ENCODE data around the gene BEST1. TPM values are rescaled to one million over a fixed set of nuclear protein-coding genes. Genes with fewer than 3 reads are reported as not detected.

The BEST1 gene
- polyA plus RNA-seq, 2 of the 4 experiments (the other 2 are of a cell fraction), result 1.2 to 1.9 TPM

- ChIA-PET CTCF (interaction anchor here (0.8 to 3.1 kb wide), 8 partner anchors 18 to 188 kb away, joined by 3 to 22 read pairs (median 4); no protein-coding TSS in a partner anchor), POLR2A (no interaction called here)
- 21% methylated on average over 8 of the region's 13 CpGs for WGBS (ENCODE audit: missing lambda C conversion rate)
- DNase-seq (ENCODE audit: low read depth in 1 of 2, low spot score in 1 of 2) (peak; percentile 44 to 50), FAIRE-seq (no peak), ATAC-seq (peak; percentile 42 to 70; a peak in 3 of 6 replicates)
- H3K27ac ChIP-seq, result peak overlapping the region; percentile 63 to 73; a peak in 5 of 6 replicates
- peaks cover 38% of the 10 kb centered on the region for H3K4me1 ChIP-seq
- peak overlapping the region; percentile 78 for H3K4me2 ChIP-seq
- no peaks in the 10 kb centered on the region for H3K9me3 ChIP-seq
- no peak overlapping the region for H3K4me3 ChIP-seq
- peak; percentile 26 for TF ChIP-seq ZFP36 (IDR thresholded peaks at IDR 0.05; ENCODE audit: borderline replicate concordance, partially characterized antibody)
- TF ChIP-seq ZSCAN20 (CRISPR knock-in tag; IDR thresholded peaks at IDR 0.05), result no peak
These were observed 30.2 kb upstream of the BEST1 start for GRCh38 chr11:61919705-61920631.

DNA sequence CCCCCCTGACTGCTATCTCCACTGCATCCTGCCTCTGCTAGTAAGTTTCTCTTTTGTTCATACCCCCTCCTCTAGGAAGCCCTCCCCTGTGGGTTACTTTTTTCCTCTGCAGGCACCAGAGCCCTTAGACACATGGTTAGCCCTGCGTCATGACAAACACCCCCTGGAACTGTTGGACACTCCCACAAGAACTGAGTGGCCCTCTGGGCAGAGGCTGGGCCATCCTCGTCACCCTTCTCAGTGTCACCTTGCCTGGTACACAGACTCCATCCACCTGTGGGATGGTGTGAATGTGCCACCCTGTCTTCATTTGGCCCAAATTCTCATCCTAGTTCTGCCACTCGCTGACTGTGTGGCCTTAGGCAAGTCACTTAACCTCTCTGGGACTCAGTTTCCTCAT lies 28.7 kb upstream of the BEST1 start:
- no peak for FAIRE-seq
- H3K27ac ChIP-seq, result no peak overlapping the region
- POLR2A ChIA-PET, result no interaction called here
- TF ChIP-seq ZFP36 (IDR thresholded peaks at IDR 0.05; ENCODE audit: borderline replicate concordance, partially characterized antibody) (no peak), ZNF302 (CRISPR knock-in tag; IDR thresholded peaks at IDR 0.05) (no peak), HOXB5 (CRISPR knock-in tag; IDR thresholded peaks at IDR 0.05) (no peak), POLR2AphosphoS2 (conservative IDR thresholded peaks at IDR 0.05; ENCODE audit: low read length) (no peak), JUNB (IDR thresholded peaks at IDR 0.05) (no peak), MAZ (IDR thresholded peaks at IDR 0.05; ENCODE audit: borderline replicate concordance, low read depth, low read length) (no peak), NR3C1 (IDR thresholded peaks at IDR 0.05) (no peak), ZC3H11A (IDR thresholded peaks at IDR 0.05) (no peak), FOXS1 (CRISPR knock-in tag; IDR thresholded peaks at IDR 0.05) (no peak), RNF2 (IDR thresholded peaks at IDR 0.05; ENCODE audit: borderline replicate concordance, low read depth) (no peak)
- TF ChIP-seq, protein P1, sequence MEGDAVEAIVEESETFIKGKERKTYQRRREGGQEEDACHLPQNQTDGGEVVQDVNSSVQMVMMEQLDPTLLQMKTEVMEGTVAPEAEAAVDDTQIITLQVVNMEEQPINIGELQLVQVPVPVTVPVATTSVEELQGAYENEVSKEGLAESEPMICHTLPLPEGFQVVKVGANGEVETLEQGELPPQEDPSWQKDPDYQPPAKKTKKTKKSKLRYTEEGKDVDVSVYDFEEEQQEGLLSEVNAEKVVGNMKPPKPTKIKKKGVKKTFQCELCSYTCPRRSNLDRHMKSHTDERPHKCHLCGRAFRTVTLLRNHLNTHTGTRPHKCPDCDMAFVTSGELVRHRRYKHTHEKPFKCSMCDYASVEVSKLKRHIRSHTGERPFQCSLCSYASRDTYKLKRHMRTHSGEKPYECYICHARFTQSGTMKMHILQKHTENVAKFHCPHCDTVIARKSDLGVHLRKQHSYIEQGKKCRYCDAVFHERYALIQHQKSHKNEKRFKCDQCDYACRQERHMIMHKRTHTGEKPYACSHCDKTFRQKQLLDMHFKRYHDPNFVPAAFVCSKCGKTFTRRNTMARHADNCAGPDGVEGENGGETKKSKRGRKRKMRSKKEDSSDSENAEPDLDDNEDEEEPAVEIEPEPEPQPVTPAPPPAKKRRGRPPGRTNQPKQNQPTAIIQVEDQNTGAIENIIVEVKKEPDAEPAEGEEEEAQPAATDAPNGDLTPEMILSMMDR (IDR thresholded peaks at IDR 0.05), result no peak
- TF ChIP-seq, protein P2, sequence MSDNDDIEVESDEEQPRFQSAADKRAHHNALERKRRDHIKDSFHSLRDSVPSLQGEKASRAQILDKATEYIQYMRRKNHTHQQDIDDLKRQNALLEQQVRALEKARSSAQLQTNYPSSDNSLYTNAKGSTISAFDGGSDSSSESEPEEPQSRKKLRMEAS (IDR thresholded peaks at IDR 0.05), result no peak
- no peak for DNase-seq (ENCODE audit: low read depth in 1 of 2, low spot score in 1 of 2)
- CTCF ChIA-PET, result interaction anchor here (0.9 to 6.1 kb wide), 4 partner anchors 14 to 26 kb away, joined by 3 to 60 read pairs (median 28); no protein-coding TSS in a partner anchor
- H3K4me2 ChIP-seq, result no peak overlapping the region
- WGBS (ENCODE audit: missing lambda C conversion rate), result 91% methylated on average over 3 of the region's 3 CpGs
- no peak for ATAC-seq
- no peak overlapping the region for H3K4me3 ChIP-seq
- no peaks in the 10 kb centered on the region for H3K9me3 ChIP-seq
- peaks cover 37% of the 10 kb centered on the region for H3K4me1 ChIP-seq

DNA sequence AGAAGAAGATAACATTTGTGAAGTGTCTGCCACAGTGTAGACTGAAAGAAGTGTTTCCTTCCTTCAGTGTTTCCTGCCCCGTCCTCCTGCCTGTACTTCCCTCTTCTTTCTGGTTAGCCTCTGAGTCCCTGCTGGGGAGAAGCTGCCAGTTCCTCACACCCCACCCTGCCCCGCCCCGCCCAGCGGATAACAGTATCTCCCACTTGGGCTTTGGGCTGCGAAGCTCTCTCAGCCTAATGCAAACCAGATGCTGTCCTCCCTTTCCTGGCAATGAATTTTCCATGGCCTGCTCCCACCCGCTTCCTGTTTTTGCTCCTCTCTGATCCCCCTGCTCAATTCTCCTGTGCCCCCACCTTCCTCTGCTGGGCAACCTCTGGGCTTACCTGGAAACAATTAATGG lies 27.6 kb upstream of the BEST1 start:
- Histone ChIP-seq H3K9me3 (no peaks in the 10 kb centered on the region), H3K4me2 (no peak overlapping the region), H3K4me3 (no peak overlapping the region), H3K27ac (no peak overlapping the region), H3K4me1 (peaks cover 33% of the 10 kb centered on the region)
- no peak for FAIRE-seq
- CTCF ChIA-PET, result interaction anchor here (0.9 to 6.1 kb wide), 3 partner anchors 15 to 25 kb away, joined by 3 to 60 read pairs (median 33); no protein-coding TSS in a partner anchor
- TF ChIP-seq, protein P3, sequence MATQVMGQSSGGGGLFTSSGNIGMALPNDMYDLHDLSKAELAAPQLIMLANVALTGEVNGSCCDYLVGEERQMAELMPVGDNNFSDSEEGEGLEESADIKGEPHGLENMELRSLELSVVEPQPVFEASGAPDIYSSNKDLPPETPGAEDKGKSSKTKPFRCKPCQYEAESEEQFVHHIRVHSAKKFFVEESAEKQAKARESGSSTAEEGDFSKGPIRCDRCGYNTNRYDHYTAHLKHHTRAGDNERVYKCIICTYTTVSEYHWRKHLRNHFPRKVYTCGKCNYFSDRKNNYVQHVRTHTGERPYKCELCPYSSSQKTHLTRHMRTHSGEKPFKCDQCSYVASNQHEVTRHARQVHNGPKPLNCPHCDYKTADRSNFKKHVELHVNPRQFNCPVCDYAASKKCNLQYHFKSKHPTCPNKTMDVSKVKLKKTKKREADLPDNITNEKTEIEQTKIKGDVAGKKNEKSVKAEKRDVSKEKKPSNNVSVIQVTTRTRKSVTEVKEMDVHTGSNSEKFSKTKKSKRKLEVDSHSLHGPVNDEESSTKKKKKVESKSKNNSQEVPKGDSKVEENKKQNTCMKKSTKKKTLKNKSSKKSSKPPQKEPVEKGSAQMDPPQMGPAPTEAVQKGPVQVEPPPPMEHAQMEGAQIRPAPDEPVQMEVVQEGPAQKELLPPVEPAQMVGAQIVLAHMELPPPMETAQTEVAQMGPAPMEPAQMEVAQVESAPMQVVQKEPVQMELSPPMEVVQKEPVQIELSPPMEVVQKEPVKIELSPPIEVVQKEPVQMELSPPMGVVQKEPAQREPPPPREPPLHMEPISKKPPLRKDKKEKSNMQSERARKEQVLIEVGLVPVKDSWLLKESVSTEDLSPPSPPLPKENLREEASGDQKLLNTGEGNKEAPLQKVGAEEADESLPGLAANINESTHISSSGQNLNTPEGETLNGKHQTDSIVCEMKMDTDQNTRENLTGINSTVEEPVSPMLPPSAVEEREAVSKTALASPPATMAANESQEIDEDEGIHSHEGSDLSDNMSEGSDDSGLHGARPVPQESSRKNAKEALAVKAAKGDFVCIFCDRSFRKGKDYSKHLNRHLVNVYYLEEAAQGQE (IDR thresholded peaks at IDR 0.05), result no peak
- TF ChIP-seq FOSB (CRISPR knock-in tag; IDR thresholded peaks at IDR 0.05), result no peak
- POLR2A ChIA-PET, result no interaction called here
- no peak for ATAC-seq
- DNase-seq (ENCODE audit: low read depth in 1 of 2, low spot score in 1 of 2), result no peak
- 88% methylated on average over 3 of the region's 6 CpGs for WGBS (ENCODE audit: missing lambda C conversion rate)

Data from A549 (cell line).